ENCODE measurements around the gene IL5RA. TPM values are rescaled to one million over a fixed set of nuclear protein-coding genes. Genes with fewer than 3 reads are reported as not detected.

The IL5RA gene, protein sequence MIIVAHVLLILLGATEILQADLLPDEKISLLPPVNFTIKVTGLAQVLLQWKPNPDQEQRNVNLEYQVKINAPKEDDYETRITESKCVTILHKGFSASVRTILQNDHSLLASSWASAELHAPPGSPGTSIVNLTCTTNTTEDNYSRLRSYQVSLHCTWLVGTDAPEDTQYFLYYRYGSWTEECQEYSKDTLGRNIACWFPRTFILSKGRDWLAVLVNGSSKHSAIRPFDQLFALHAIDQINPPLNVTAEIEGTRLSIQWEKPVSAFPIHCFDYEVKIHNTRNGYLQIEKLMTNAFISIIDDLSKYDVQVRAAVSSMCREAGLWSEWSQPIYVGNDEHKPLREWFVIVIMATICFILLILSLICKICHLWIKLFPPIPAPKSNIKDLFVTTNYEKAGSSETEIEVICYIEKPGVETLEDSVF
- total RNA-seq (under 1 TPM in 1 of 2 donors, not detected in 1; 0.18 TPM), polyA plus RNA-seq (not detected)
- long read RNA-seq, donor 1, partial matches to known transcripts: 0 of 1 reads
- long read RNA-seq, donor 1, other reads (novel, unspliced or antisense): 1 of 1 reads
- long read RNA-seq, donor 2, partial matches to known transcripts: 0 of 1 reads
- long read RNA-seq, donor 2, other reads (novel, unspliced or antisense): 1 of 1 reads

DNA sequence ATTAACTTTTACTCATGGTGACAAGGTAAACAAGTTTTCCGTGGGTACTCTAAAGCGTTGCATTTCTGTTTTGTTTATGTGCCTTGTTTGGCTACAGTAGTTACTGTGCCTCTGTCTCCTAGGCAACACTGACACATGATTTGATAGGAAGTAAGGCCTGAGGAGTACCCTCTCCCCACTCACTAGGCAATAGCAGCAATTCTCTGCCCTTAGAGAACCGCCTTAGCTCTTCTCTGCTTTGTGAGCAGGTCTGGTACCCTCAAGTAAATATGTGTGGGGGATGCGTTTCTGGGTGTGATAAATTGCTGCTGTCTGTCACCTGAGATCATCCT, at the start of gene IL5RA:
Gene IL5RA, minus strand, starts transcription at position 76 of the 332 bp plus-strand sequence. CDS start 5,390 bp downstream, outside the sequence.
- peaks cover 2% of the 10 kb centered on the region for H3K9me3 ChIP-seq (ENCODE audit: control insufficient read depth, low read length)
- H3K36me3 ChIP-seq (ENCODE audit: control insufficient read depth in 1 of 2, insufficient read depth in 2 of 2, low read length in 1 of 2): no peaks in the 10 kb centered on the region
- H3K4me3 ChIP-seq (ENCODE audit: low read length in 2 of 2): no peak within 1 kb of the TSS
- no peak for DNase-seq
- ATAC-seq (ENCODE audit: low FRiP score): no peak
- WGBS, 2 donors: 41 to 55% methylated on average over 4 of the region's 4 CpGs
- H3K27ac ChIP-seq (ENCODE audit: low read depth in 1 of 2, low read length in 2 of 2): no peak within 1 kb of the TSS
- H3K4me1 ChIP-seq (ENCODE audit: control insufficient read depth in 1 of 2, insufficient read depth in 2 of 2, low read length in 2 of 2): no peaks in the 10 kb centered on the region
- H3K27me3 ChIP-seq (ENCODE audit: control insufficient read depth in 1 of 2, insufficient read depth in 2 of 2, low read length in 1 of 2): no peaks in the 10 kb centered on the region
- intact Hi-C loops (cut with DNase I): no loop called here

DNA sequence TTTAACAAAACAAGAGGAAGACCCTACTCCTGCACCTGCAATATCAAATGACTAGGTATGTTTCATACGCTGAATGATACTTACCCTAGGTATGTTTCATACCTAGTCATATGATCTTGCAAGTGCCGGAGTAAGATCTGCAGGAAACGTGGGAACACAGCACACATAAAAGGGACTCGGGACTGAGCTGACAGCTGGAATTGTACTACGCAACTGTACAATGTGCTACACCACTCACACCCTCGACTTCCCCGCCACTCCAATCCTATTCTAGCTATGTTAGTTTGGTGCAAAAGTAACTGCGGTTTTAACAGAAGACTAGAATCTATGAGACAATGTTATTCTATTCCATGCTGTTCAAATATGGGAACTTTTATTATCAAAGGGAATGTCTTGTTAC, 47.3 kb upstream of the IL5RA start:
- DNase-seq (no peak), ATAC-seq (ENCODE audit: low FRiP score) (no peak)
- Histone ChIP-seq H3K9me3 (ENCODE audit: control insufficient read depth, low read length) (no peaks in the 10 kb centered on the region), H3K27ac (ENCODE audit: low read depth in 1 of 2, low read length in 2 of 2) (no peak overlapping the region), H3K4me1 (ENCODE audit: control insufficient read depth in 1 of 2, insufficient read depth in 2 of 2, low read length in 2 of 2) (peaks cover 0 to 2% of the 10 kb centered on the region in 2 donors), H3K4me3 (ENCODE audit: low read length in 2 of 2) (no peak overlapping the region), H3K36me3 (ENCODE audit: control insufficient read depth in 1 of 2, insufficient read depth in 2 of 2, low read length in 1 of 2) (peaks cover 0 to 2% of the 10 kb centered on the region in 2 donors), H3K27me3 (ENCODE audit: control insufficient read depth in 1 of 2, insufficient read depth in 2 of 2, low read length in 1 of 2) (no peaks in the 10 kb centered on the region)
- intact Hi-C loops (cut with DNase I): no loop called here
- WGBS, 2 donors: 90% methylated on average over 8 of the region's 8 CpGs

DNA sequence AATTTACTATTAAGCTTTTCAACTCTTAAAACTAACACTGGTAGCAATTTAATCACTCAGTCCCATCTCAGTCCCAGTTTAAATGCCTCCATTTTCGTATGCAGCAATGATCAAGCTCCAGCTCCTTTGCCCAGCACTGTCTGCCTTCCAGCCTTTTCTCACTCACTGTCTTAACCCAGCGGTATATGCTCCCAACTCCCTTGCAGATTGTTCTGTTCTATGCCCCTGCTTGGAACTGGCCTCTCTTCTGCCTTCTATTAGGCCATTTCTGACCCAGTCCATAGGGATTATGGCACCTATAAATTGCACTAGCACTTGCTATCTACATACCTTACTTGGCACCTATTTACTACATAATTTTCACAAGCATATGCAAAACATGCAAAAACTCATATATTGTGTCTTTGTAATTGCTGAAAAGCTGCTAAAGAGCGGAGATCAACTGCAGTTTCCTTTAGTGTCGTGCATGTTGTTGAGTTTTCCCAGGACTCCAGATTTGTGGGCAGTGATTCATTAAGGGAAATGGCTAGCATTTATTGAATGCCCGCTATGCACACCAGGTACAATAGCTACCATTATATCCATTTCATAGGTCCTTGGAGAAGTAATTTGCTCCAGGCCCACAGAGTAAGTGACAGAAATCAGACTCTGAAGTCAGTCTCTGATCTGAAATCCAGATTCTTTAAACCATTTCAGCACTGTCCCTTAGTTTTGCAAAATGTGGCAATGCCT, 44.9 kb upstream of the IL5RA start:
- Histone ChIP-seq H3K27me3 (ENCODE audit: control insufficient read depth in 1 of 2, insufficient read depth in 2 of 2, low read length in 1 of 2) (no peaks in the 10 kb centered on the region), H3K4me1 (ENCODE audit: control insufficient read depth in 1 of 2, insufficient read depth in 2 of 2, low read length in 2 of 2) (no peaks in the 10 kb centered on the region), H3K36me3 (ENCODE audit: control insufficient read depth in 1 of 2, insufficient read depth in 2 of 2, low read length in 1 of 2) (peaks cover 2 to 4% of the 10 kb centered on the region in 2 donors), H3K4me3 (ENCODE audit: low read length in 2 of 2) (no peak overlapping the region), H3K27ac (ENCODE audit: low read depth in 1 of 2, low read length in 2 of 2) (no peak overlapping the region), H3K9me3 (ENCODE audit: control insufficient read depth, low read length) (no peaks in the 10 kb centered on the region)
- no peak for DNase-seq
- 94% methylated on average over 5 of the region's 5 CpGs for WGBS, 2 donors
- intact Hi-C loops (cut with DNase I): no loop called here
- ATAC-seq (ENCODE audit: low FRiP score): no peak

DNA sequence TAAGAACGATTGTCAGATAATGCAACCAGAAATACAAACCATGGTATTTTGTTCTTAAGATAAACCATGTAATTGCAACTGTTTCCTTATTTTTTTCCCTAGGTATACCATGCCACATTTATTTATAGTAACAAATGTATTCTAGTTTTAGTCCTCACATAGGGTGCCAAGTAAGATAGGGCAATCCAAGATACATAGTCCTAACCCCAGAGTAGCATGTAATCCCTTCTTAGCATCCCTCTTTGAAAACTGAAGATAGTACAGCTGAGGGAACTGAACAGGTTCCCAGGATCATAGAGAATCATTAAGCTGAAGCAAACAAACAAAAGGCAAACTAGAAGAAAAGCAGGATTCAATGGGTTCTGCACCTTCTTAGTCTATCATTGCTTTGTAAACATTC, 41.3 kb upstream of the IL5RA start:
- ATAC-seq (ENCODE audit: low FRiP score) (no peak), DNase-seq (no peak)
- WGBS, 2 donors: 44 to 49% methylated on average over 1 of the region's 1 CpG
- peaks cover 4 to 5% of the 10 kb centered on the region in 2 donors for H3K36me3 ChIP-seq (ENCODE audit: control insufficient read depth in 1 of 2, insufficient read depth in 2 of 2, low read length in 1 of 2)
- H3K4me3 ChIP-seq (ENCODE audit: low read length in 2 of 2): no peak overlapping the region
- H3K4me1 ChIP-seq (ENCODE audit: control insufficient read depth in 1 of 2, insufficient read depth in 2 of 2, low read length in 2 of 2): no peaks in the 10 kb centered on the region
- no peak overlapping the region for H3K27ac ChIP-seq (ENCODE audit: low read depth in 1 of 2, low read length in 2 of 2)
- no peaks in the 10 kb centered on the region for H3K9me3 ChIP-seq (ENCODE audit: control insufficient read depth, low read length)
- intact Hi-C loops (cut with DNase I): no loop called here
- H3K27me3 ChIP-seq (ENCODE audit: control insufficient read depth in 1 of 2, insufficient read depth in 2 of 2, low read length in 1 of 2): no peaks in the 10 kb centered on the region

DNA sequence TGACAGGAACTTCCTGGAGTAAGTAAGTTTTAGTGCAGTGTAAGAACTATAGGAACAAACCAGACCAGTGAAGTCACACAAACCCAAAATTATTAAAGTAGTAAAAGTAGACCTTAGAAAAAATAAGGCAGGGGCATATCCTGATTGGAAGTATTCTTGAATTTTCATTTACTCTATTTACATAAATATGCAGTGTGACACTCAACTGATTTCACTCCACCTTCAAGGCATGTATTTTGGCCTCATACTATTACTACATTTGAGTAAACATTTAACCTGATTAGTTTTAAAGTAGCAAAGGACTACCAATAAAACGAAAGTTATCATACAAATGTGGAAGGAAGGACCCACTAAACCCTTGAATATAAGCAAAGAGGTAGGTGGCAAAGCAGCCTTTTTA, 39.4 kb upstream of the IL5RA start:
- no peak overlapping the region for H3K4me3 ChIP-seq (ENCODE audit: low read length in 2 of 2)
- peaks cover 2 to 5% of the 10 kb centered on the region in 2 donors for H3K36me3 ChIP-seq (ENCODE audit: control insufficient read depth in 1 of 2, insufficient read depth in 2 of 2, low read length in 1 of 2)
- ATAC-seq (ENCODE audit: low FRiP score): no peak
- intact Hi-C loops (cut with DNase I): no loop called here
- H3K27me3 ChIP-seq (ENCODE audit: control insufficient read depth in 1 of 2, insufficient read depth in 2 of 2, low read length in 1 of 2): no peaks in the 10 kb centered on the region
- no peaks in the 10 kb centered on the region for H3K4me1 ChIP-seq (ENCODE audit: control insufficient read depth in 1 of 2, insufficient read depth in 2 of 2, low read length in 2 of 2)
- 85 to 91% methylated on average over 1 of the region's 1 CpG for WGBS, 2 donors
- H3K9me3 ChIP-seq (ENCODE audit: control insufficient read depth, low read length): no peaks in the 10 kb centered on the region
- DNase-seq: no peak
- no peak overlapping the region for H3K27ac ChIP-seq (ENCODE audit: low read depth in 1 of 2, low read length in 2 of 2)

DNA sequence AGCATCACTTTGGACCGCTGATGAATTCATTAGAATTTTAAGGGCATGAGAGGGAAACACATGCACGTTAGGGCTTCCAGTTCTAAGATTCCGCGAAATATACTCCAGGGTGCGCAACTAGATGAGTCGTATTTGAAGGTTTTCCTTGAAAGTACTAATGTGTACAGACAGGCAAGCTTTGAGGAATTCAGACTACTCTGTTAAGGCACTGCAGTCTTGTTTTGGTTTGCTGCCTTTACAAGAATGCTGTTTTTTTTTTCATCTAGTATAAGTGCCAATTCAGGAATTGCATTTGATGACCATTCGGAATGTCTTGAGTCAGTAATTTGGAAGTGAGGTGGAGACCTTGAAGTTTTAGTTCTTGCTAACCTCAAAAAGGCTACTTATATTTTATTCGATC, 35.7 kb upstream of the IL5RA start:
- H3K4me1 ChIP-seq (ENCODE audit: control insufficient read depth in 1 of 2, insufficient read depth in 2 of 2, low read length in 2 of 2): no peaks in the 10 kb centered on the region
- DNase-seq (no peak), ATAC-seq (ENCODE audit: low FRiP score) (no peak)
- H3K27ac ChIP-seq (ENCODE audit: low read depth in 1 of 2, low read length in 2 of 2): no peak overlapping the region
- H3K9me3 ChIP-seq (ENCODE audit: control insufficient read depth, low read length): no peaks in the 10 kb centered on the region
- intact Hi-C loops (cut with DNase I): no loop called here
- H3K4me3 ChIP-seq (ENCODE audit: low read length in 2 of 2): no peak overlapping the region
- 69 to 81% methylated on average over 8 of the region's 8 CpGs for WGBS, 2 donors
- H3K36me3 ChIP-seq (ENCODE audit: control insufficient read depth in 1 of 2, insufficient read depth in 2 of 2, low read length in 1 of 2): peaks cover 3 to 5% of the 10 kb centered on the region in 2 donors
- H3K27me3 ChIP-seq (ENCODE audit: control insufficient read depth in 1 of 2, insufficient read depth in 2 of 2, low read length in 1 of 2): no peaks in the 10 kb centered on the region

DNA sequence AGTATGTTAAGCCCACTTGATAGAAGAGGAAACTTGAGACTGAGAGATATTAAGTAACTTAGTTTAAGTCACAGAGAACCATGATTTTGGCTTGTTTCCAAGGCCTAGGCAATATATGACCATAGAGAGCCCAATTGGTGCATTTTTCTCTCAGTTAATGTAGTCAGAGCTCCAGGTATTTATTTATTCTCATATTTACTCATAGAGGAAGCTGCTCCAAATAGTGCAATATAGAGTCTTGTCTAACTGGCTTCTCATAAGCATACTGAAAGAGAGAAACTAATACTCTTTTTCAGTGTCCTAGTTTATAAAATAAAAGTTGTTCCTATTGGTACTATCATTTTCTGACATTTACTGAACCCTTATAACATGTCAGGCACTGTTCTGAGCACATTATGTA, 31.8 kb upstream of the IL5RA start:
- Histone ChIP-seq H3K27ac (ENCODE audit: low read depth in 1 of 2, low read length in 2 of 2) (no peak overlapping the region), H3K4me3 (ENCODE audit: low read length in 2 of 2) (no peak overlapping the region), H3K27me3 (ENCODE audit: control insufficient read depth in 1 of 2, insufficient read depth in 2 of 2, low read length in 1 of 2) (no peaks in the 10 kb centered on the region), H3K36me3 (ENCODE audit: control insufficient read depth in 1 of 2, insufficient read depth in 2 of 2, low read length in 1 of 2) (peaks cover 0 to 2% of the 10 kb centered on the region in 2 donors), H3K4me1 (ENCODE audit: control insufficient read depth in 1 of 2, insufficient read depth in 2 of 2, low read length in 2 of 2) (no peaks in the 10 kb centered on the region), H3K9me3 (ENCODE audit: control insufficient read depth, low read length) (no peaks in the 10 kb centered on the region)
- no peak for DNase-seq
- intact Hi-C loops (cut with DNase I): no loop called here
- ATAC-seq (ENCODE audit: low FRiP score): no peak

DNA sequence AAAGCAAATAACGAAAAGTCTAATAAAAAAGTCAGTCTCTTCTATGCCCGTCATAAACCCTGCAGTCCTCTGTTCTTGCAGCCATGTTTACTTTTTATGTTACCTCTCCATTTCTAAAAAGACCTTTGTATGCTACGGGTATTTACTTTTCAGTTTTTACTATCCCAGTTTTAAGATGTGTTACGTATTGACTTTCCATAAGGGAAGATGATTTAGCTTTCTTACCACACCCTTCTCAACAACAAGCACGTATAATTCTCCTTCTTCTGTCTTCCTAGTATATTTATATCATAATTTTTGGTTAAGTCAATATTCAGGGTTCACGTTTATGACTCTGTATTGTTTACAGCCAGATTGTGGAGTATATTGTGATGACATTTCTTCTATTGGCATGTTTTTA, 27.4 kb upstream of the IL5RA start:
- Histone ChIP-seq H3K27me3 (ENCODE audit: control insufficient read depth in 1 of 2, insufficient read depth in 2 of 2, low read length in 1 of 2) (no peaks in the 10 kb centered on the region), H3K36me3 (ENCODE audit: control insufficient read depth in 1 of 2, insufficient read depth in 2 of 2, low read length in 1 of 2) (no peaks in the 10 kb centered on the region), H3K4me3 (ENCODE audit: low read length in 2 of 2) (no peak overlapping the region), H3K9me3 (ENCODE audit: control insufficient read depth, low read length) (no peaks in the 10 kb centered on the region), H3K27ac (ENCODE audit: low read depth in 1 of 2, low read length in 2 of 2) (no peak overlapping the region), H3K4me1 (ENCODE audit: control insufficient read depth in 1 of 2, insufficient read depth in 2 of 2, low read length in 2 of 2) (no peaks in the 10 kb centered on the region)
- WGBS, 2 donors: 88 to 90% methylated on average over 6 of the region's 6 CpGs
- DNase-seq (no peak), ATAC-seq (ENCODE audit: low FRiP score) (no peak)
- intact Hi-C loops (cut with DNase I): no loop called here
